Measurements from ENCODE around the gene SPRR3.

DNA sequence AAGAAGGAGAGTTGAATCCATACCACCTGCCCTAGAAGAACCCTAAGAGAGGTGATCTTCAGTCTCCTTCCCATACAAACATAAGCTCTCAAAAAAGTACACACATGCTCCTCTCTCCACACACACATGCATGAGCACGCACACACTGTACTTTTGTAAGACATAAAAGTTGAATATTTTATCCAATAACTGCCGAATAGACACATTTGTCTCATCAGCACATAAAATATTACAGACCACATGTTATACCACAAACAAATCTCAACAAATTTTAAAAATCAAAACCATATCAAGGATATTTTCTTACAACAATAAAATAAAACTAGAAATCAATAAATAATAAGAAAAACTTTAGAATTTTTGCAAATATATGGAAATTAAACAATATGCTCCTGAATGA lies 15.0 kb upstream of the SPRR3 start:
- TF ChIP-seq, protein P1, sequence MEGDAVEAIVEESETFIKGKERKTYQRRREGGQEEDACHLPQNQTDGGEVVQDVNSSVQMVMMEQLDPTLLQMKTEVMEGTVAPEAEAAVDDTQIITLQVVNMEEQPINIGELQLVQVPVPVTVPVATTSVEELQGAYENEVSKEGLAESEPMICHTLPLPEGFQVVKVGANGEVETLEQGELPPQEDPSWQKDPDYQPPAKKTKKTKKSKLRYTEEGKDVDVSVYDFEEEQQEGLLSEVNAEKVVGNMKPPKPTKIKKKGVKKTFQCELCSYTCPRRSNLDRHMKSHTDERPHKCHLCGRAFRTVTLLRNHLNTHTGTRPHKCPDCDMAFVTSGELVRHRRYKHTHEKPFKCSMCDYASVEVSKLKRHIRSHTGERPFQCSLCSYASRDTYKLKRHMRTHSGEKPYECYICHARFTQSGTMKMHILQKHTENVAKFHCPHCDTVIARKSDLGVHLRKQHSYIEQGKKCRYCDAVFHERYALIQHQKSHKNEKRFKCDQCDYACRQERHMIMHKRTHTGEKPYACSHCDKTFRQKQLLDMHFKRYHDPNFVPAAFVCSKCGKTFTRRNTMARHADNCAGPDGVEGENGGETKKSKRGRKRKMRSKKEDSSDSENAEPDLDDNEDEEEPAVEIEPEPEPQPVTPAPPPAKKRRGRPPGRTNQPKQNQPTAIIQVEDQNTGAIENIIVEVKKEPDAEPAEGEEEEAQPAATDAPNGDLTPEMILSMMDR (IDR thresholded peaks at IDR 0.05): no peak
- TF ChIP-seq POLR2AphosphoS5 (IDR thresholded peaks at IDR 0.05) (no peak), POLR2A (IDR thresholded peaks at IDR 0.05) (no peak)

Data from prostate gland (tissue), 2 donors.